HCT116 (cell line): Measurements from ENCODE around the gene IMPG1. TPM values are rescaled to one million over a fixed set of nuclear protein-coding genes. Genes with fewer than 3 reads are reported as not detected.

Source experiments
- ATAC-seq: fragments of 200-7000 bp; cut with Tn5 transposase; 2 replicates; pipeline ENCODE4 v1.9.1; 2020; ENCODE audit warnings: mild to moderate bottlenecking, moderate library complexity
- BruUV-seq: library from RNA; stranded (reverse); fragments of 400-500 nt; replicated peaks from 2 replicates; lab custom pipeline; 2021; lab: Mats Ljungman, UMichigan
- CTCF ChIA-PET: fragments of 300-600 bp; sonication (Branson Sonifier 250); formaldehyde crosslinking; loops from one replicate; lab custom pipeline; 2021; ENCODE audit warnings: antibody characterized with exemption; lab: Charles Lee
- POLR2A ChIA-PET: fragments of 300-600, 350-600 bp; sonication (Branson Sonifier 250); formaldehyde crosslinking; loops from one replicate; lab custom pipeline; 2021; ENCODE audit warnings: antibody characterized with exemption; lab: Charles Lee
- RAD21 ChIA-PET, 2 experiments: fragments of 300-600 bp; sonication (Branson Sonifier 250); formaldehyde crosslinking; loops; one replicate each; lab custom pipeline; 2023; ENCODE audit warnings: low total read pairs in 2 of 2; ENCODE audit not compliant: uncharacterized antibody in 2 of 2, unreplicated experiment in 2 of 2, low non-redundant PET in 1 of 2; lab: Charles Lee
- DNase-seq: peaks from one replicate; pipeline ENCODE4 v3.0.0-alpha.2; 2010; ENCODE audit warnings: low read depth, low spot score
- H2AFZ ChIP-seq: fragments of 200-600 bp; shearing (Covaris generic), sonication (generic); 2 replicates; pipeline ENCODE4 v1.6.1; 2017; ENCODE audit warnings: low read depth, mixed run types, mixed read lengths, antibody characterized with exemption, low read length; ENCODE audit not compliant: poor library complexity, severe bottlenecking
- H3K27ac ChIP-seq: 2 replicates; pipeline ENCODE4 v1.5.1; 2012; ENCODE audit warnings: low read depth, low read length
- H3K27me3 ChIP-seq: fragments of 200-600 bp; sonication (generic); 2 replicates; pipeline ENCODE4 v1.6.1; 2016; ENCODE audit warnings: mixed run types, low read length, mixed read lengths; ENCODE audit not compliant: insufficient read depth
- H3K36me3 ChIP-seq, 2 experiments: fragments of 200-500 bp in 1 of 2; fragments of 200-600 bp in 1 of 2; sonication (Bioruptor generic) in 1 of 2; sonication (generic) in 1 of 2; 2 replicates each; pipeline versions ENCODE4 v1.5.1 to v1.6.1; 2014 to 2016; ENCODE audit warnings: low read length in 2 of 2, inconsistent platforms in 1 of 2, mixed read lengths in 1 of 2, mixed run types in 1 of 2; ENCODE audit not compliant: insufficient read depth in 2 of 2, control insufficient read depth in 1 of 2
- H3K4me1 ChIP-seq, 2 experiments: fragments of 200-600 bp in 1 of 2; sonication (generic) in 1 of 2; 2 replicates each; pipeline versions ENCODE4 v1.5.1 to v1.6.1; 2012 to 2017; ENCODE audit warnings: low read length in 2 of 2, inconsistent platforms in 1 of 2, mild to moderate bottlenecking in 1 of 2, mixed read lengths in 1 of 2, mixed run types in 1 of 2, moderate library complexity in 1 of 2; ENCODE audit not compliant: insufficient read depth in 2 of 2, control insufficient read depth in 1 of 2
- H3K4me2 ChIP-seq: fragments of 200-600 bp; sonication (generic); 2 replicates; pipeline ENCODE4 v1.6.1; 2017; ENCODE audit warnings: mixed run types, low read length, mixed read lengths
- H3K4me3 ChIP-seq, 2 experiments: fragments of 200-600 bp in 1 of 2; sonication (generic) in 1 of 2; replicated peaks in 1 of 2; 2 replicates each; pipeline ENCODE4 v1.5.1; 2011 to 2016; ENCODE audit warnings: low read length in 2 of 2, control low read depth in 1 of 2, low read depth in 1 of 2, mild to moderate bottlenecking in 1 of 2, mixed read lengths in 1 of 2, mixed run types in 1 of 2
- H3K79me2 ChIP-seq: fragments of 200-600 bp; sonication (generic); 2 replicates; pipeline ENCODE4 v1.6.1; 2017; ENCODE audit warnings: mild to moderate bottlenecking, mixed run types, low read length, moderate library complexity, mixed read lengths; ENCODE audit not compliant: insufficient read depth
- H3K9ac ChIP-seq: fragments of 200-600 bp; sonication (generic); 2 replicates; pipeline ENCODE4 v1.6.1; 2016; ENCODE audit warnings: low read length, mixed read lengths
- H3K9me2 ChIP-seq: fragments of 200-600 bp; sonication (generic), shearing (Covaris generic); 2 replicates; pipeline ENCODE4 v1.6.1; 2017; ENCODE audit warnings: mixed run types, mild to moderate bottlenecking, moderate library complexity; ENCODE audit not compliant: insufficient read depth
- H3K9me3 ChIP-seq, 2 experiments: fragments of 200-500 bp in 1 of 2; fragments of 200-600 bp in 1 of 2; sonication (Bioruptor generic) in 1 of 2; sonication (generic) in 1 of 2; 2 replicates each; pipeline ENCODE4 v1.6.1; 2014 to 2017; ENCODE audit warnings: low read length in 2 of 2, mixed read lengths in 2 of 2, inconsistent platforms in 1 of 2, low read depth in 1 of 2, mild to moderate bottlenecking in 1 of 2, mixed run types in 1 of 2, moderate library complexity in 1 of 2; ENCODE audit not compliant: control insufficient read depth in 1 of 2, insufficient read depth in 1 of 2
- H4K20me1 ChIP-seq: fragments of 200-600 bp; sonication (generic), shearing (Covaris generic); 2 replicates; pipeline ENCODE4 v1.6.1; 2017; ENCODE audit warnings: mixed run types, mild to moderate bottlenecking, moderate library complexity; ENCODE audit not compliant: insufficient read depth
- EGR1 ChIP-seq: IDR thresholded peaks from 2 replicates; pipeline ENCODE4 v1.6.1; 2012; ENCODE audit warnings: low read depth
- EZH2 ChIP-seq: fragments of 200-600 bp; sonication (generic); IDR thresholded peaks from 2 replicates; pipeline ENCODE4 v1.6.1; 2017; ENCODE audit warnings: antibody characterized with exemption, mixed run types
- EZH2phosphoT487 ChIP-seq: fragments of 200-600 bp; IDR thresholded peaks from 2 replicates; pipeline ENCODE4 v1.6.1; 2018; ENCODE audit warnings: antibody characterized with exemption, borderline replicate concordance
- POLR2A ChIP-seq: IDR thresholded peaks from 2 replicates; pipeline ENCODE4 v1.7.0; 2011; ENCODE audit warnings: borderline replicate concordance; ENCODE audit not compliant: insufficient read depth, insufficient read length; ENCODE audit errors: extremely low read depth
- POLR2AphosphoS5 ChIP-seq: IDR thresholded peaks from 2 replicates; pipeline ENCODE4 v1.6.1; 2011; ENCODE audit warnings: mild to moderate bottlenecking, low read depth, low read length, moderate library complexity
- TCF7L2 ChIP-seq: IDR thresholded peaks from 2 replicates; pipeline ENCODE4 v1.7.0; 2011; ENCODE audit warnings: borderline replicate concordance, inconsistent platforms; ENCODE audit not compliant: insufficient read depth, insufficient read length; ENCODE audit errors: extremely low read depth
- intact Hi-C: fragments of 100-400 bp; cut with micrococcal nuclease; formaldehyde crosslinking; loops from 2 replicates; pipeline ENCODE4 v1.10.0; 2022
- total RNA-seq: library from RNA; stranded (reverse); gene quantifications from one replicate; pipeline ENCODE4 v1.2.1, GENCODE V29; 2021; ENCODE audit not compliant: unreplicated experiment
- TF ChIP-seq, protein P1 (sequence below), 3 experiments: fragments of 200-600 bp in 1 of 3; sonication (generic) in 1 of 3; IDR thresholded peaks in 2 of 3; conservative IDR thresholded peaks in 1 of 3; 2 replicates each; pipeline ENCODE4 v1.5.1; 2012 to 2017; ENCODE audit warnings: low read depth in 2 of 3, low read length in 2 of 3, antibody characterized with exemption in 1 of 3, borderline replicate concordance in 1 of 3, control low read depth in 1 of 3, mild to moderate bottlenecking in 1 of 3, mixed read lengths in 1 of 3, mixed run types in 1 of 3, moderate library complexity in 1 of 3; ENCODE audit not compliant: insufficient read depth in 1 of 3
- TF ChIP-seq, protein P2 (sequence below): IDR thresholded peaks from 2 replicates; pipeline ENCODE4 v1.6.1; 2012; ENCODE audit warnings: low read depth

Gene IMPG1
- total RNA-seq, 1 experiment from 2014 or later, result not detected

DNA sequence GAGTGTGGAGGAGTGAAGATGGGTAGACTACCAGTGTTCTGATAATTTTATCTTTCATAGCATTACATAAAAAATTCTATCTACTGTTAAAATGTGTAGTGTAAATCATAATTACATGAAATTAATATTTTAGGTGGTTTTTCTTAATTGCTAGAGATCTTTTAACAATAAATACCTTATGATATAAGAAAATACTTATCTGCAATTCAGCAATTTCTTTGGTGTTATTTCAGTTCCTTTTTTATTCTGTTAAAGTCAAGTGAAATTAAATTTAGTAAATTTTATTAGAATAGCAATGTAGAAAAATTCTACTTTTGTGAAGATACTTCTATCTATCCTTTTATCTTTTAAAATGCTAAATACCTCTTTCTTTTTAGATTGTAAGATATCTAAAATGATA, 104.3 kb downstream of the IMPG1 start:
- H3K36me3 ChIP-seq, result no peaks in the 10 kb centered on the region
- H3K4me3 ChIP-seq, result no peak overlapping the region
- ChIA-PET POLR2A (no interaction called here), RAD21 (no interaction called here), CTCF (no interaction called here)
- H3K27me3 ChIP-seq, result no peaks in the 10 kb centered on the region
- DNase-seq (no peak), ATAC-seq (no peak)
- intact Hi-C loops, result no loop called here
- H3K4me1 ChIP-seq, result no peaks in the 10 kb centered on the region
- no peaks in the 10 kb centered on the region for H3K9me2 ChIP-seq
- H2AFZ ChIP-seq, result no peak overlapping the region
- no peaks in the 10 kb centered on the region for H3K9me3 ChIP-seq
- no peak overlapping the region for H3K27ac ChIP-seq
- no TSS peak for BruUV-seq
- H3K4me2 ChIP-seq, result no peak overlapping the region
- H4K20me1 ChIP-seq, result no peaks in the 10 kb centered on the region
- no peak overlapping the region for H3K9ac ChIP-seq
- TF ChIP-seq POLR2AphosphoS5 (no peak), TCF7L2 (no peak), POLR2A (no peak), EGR1 (no peak), EZH2 (no peak), EZH2phosphoT487 (no peak)
- TF ChIP-seq, protein P1, sequence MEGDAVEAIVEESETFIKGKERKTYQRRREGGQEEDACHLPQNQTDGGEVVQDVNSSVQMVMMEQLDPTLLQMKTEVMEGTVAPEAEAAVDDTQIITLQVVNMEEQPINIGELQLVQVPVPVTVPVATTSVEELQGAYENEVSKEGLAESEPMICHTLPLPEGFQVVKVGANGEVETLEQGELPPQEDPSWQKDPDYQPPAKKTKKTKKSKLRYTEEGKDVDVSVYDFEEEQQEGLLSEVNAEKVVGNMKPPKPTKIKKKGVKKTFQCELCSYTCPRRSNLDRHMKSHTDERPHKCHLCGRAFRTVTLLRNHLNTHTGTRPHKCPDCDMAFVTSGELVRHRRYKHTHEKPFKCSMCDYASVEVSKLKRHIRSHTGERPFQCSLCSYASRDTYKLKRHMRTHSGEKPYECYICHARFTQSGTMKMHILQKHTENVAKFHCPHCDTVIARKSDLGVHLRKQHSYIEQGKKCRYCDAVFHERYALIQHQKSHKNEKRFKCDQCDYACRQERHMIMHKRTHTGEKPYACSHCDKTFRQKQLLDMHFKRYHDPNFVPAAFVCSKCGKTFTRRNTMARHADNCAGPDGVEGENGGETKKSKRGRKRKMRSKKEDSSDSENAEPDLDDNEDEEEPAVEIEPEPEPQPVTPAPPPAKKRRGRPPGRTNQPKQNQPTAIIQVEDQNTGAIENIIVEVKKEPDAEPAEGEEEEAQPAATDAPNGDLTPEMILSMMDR (IDR thresholded peaks at IDR 0.05 in 2 of 3, conservative IDR thresholded peaks at IDR 0.05 in 1 of 3; ENCODE audit: borderline replicate concordance in 1 of 3, insufficient read depth in 1 of 3, low read depth in 2 of 3, low read length in 2 of 3), result no peak
- TF ChIP-seq, protein P2, sequence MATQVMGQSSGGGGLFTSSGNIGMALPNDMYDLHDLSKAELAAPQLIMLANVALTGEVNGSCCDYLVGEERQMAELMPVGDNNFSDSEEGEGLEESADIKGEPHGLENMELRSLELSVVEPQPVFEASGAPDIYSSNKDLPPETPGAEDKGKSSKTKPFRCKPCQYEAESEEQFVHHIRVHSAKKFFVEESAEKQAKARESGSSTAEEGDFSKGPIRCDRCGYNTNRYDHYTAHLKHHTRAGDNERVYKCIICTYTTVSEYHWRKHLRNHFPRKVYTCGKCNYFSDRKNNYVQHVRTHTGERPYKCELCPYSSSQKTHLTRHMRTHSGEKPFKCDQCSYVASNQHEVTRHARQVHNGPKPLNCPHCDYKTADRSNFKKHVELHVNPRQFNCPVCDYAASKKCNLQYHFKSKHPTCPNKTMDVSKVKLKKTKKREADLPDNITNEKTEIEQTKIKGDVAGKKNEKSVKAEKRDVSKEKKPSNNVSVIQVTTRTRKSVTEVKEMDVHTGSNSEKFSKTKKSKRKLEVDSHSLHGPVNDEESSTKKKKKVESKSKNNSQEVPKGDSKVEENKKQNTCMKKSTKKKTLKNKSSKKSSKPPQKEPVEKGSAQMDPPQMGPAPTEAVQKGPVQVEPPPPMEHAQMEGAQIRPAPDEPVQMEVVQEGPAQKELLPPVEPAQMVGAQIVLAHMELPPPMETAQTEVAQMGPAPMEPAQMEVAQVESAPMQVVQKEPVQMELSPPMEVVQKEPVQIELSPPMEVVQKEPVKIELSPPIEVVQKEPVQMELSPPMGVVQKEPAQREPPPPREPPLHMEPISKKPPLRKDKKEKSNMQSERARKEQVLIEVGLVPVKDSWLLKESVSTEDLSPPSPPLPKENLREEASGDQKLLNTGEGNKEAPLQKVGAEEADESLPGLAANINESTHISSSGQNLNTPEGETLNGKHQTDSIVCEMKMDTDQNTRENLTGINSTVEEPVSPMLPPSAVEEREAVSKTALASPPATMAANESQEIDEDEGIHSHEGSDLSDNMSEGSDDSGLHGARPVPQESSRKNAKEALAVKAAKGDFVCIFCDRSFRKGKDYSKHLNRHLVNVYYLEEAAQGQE, result no peak
- no peaks in the 10 kb centered on the region for H3K79me2 ChIP-seq
